ENCODE measurements around the gene PTMA.

PTMA gene

DNA sequence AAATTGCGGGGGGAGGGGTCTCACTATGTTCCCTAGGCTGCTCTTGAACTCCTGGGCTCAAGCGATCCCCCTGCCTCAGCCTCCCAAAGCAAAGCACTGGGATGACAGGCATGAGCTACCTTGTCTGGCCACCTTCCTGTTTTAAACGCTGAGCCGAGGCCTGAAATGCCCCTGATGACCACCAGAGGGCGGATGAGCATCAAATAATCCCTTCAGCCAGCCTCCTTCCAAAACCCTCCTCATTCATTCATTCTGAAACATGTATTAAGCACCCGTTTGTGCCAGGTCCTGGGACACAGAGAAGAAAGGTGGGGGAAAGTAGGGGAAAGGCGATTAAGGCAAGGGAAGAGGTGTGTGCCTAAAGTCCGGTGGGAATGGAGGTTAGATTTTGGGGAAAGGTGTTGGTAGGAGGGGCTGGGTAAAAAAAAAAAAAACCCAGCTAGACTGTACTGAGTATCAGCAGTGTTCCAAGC lies 30.7 kb upstream of the PTMA start:
- peak; percentile 83 for DNase-seq

DNA sequence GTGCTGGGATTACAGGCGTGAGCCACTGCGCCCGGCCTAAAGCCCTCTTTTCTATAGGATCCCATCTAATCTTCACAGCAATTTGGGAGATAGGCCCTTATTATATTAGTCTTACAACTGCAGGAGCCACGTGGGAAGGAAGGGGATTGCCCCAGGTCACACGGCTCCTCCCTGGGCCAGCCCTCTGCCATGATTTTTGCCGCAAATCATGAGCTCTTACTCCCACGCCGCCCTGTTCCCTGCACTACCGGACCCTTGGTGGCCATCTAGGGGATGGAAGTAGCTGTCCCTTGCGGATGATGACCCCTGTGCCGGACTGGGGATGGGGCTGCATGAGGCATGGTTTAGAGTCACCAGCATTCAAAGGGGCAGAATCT lies 28.4 kb upstream of the PTMA start:
- DNase-seq, result peak; percentile 88

DNA sequence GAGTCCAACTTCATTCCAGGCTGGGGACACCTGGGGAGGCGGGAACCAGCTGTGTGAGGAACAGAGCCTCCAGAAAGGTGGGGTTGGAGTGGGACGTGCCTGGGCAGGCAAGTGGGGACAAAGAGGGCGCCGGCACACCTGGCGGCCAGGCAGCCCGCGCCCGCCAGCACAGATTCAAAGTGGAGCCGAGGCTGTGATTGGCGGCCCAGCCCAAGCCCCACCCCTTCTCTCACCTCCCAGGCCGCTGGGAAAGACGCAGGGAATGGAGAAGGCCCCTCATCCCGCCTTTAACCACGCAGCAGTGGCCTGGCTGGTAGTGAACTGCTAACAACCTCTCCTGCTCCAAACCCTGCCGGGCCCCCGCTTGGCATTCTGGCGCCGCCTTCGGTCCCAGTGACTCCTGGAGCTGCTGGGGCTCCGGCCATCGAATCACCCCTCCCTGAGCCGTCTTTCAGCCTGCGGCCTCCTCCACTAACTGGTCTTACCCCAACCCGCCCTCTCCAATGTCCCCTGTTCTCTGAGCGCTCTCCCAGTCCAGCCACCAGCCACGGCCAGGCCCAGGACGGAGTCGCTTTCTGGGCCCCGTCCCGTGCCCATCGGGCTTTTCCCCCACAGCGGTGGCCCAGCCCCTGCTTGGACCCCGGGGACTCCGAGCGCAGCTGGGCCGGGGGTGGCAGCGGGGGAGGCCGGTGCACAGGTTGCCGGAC lies 27.9 kb upstream of the PTMA start:
- peak; percentile 95 for DNase-seq

DNA sequence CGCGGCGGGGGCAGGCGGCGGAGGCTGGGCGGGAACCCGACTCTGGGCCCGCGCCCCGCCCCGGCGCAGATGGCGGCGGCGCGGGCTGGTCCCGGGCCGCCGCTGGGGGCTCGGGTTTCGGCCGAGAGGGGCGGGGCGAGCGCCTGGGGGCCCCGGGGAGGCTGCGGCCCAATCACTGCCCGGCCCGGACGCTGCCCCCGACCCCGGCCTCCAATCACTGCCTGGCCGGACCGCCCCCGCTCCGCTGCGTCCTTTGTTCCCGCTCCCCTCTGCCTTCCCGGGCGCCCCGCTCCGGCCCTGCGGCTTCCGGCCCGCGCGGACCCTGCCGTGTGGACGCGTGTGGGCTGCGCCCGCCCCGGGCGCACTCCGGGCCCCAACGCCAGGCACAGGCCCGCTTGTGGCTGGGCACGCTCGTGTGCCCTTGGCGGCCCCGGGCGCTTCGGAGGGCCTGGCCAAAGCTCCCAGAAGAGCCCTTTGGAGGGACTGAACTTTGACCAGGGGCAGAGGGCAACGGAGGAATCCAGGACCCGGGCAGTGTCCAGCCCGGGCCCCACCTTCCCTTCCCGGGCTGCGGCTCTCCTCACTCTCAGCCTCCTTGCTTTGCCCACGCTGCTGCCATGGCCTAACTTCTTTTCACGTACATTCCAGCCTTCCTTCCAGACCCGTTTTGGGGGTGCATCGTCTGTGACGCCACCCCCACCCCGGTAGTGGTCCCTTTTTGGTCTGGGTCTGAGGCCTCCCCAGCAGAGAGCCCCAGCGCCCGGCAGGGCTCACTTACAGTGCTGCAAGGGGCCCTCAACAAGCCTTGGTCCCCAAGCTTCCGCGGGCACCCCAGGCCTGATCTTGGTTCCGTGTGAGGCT lies 27.1 kb upstream of the PTMA start:
- peak; percentile 75 for DNase-seq

DNA sequence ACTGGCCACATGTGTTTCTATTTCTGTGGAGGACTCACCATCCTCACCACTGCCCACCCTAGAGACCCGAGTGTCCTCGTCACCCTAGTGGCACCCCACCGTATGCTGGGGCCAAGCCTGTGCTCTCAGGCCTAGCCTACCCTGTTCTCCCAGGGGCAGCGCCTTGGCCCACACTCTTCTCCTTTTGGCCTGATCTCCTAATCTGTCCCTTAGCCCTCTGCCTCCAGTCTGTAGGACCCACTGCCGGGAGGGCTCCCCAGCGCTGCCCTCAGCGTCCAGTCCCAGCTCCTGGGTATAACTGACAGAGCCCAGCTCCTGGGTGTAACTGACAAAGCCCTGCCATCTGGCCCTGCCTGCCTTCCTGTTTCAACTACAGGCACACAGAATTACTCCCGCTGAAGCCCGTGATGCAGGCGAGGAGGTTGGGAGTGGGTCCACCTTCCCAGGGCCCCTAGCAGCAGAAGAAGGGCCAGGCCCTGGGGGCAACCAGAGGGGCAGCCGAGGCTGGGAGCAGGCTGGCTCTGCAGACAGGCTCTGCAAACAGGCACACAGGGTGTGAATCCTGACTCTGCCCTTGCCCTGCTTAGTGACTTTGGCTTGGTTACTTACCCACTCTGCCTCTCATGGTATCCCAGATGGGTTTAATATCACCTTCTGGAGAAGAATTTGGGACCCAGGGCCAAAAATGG lies 25.6 kb upstream of the PTMA start:
- no peak for DNase-seq

DNA sequence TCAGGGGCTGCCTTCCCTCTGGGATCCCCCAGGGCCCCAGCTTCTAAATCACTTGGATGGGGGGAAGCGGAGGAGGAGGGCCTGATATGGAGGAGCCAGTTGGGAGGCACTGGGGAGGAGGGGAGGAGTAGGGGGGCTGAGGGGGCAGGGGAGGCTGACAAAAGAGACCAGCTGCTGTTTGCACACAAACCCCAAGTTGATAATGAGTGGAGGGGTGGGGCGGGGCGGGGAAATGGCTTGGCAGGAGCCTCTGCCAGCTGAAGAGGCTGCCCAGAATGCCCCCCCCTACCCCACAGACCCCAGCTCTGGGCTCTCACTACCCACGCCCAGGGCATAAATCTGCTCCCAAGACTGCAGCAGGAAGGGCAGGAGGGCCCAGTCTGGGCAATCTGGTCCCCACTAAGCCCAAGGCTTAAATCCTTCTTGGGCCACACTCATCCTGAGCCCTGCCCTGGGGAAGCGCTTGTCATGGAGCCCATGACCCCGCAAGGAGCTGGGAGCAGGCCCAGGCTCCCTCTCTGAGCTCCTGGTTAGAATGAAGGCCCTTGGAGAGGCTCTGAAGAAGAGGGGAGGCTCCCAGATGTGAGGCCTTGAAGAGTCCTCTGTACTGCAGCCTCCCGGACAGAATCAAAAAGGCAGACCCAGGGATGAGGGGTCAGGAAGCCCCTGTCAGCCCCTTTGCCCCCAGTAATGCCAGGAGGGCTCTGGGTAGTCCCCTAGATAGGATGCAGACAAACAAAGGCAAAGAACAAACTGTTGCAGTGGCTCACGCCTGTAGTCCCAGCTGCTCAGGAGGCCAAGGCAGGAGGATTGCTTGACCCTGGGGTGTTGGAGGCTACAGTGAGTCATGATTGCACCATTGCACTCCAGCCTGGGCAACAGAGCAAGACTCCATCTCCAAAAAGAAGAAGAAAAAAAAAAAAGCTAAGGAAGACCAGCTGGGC lies 24.8 kb upstream of the PTMA start:
- peak; percentile 41 for DNase-seq

DNA sequence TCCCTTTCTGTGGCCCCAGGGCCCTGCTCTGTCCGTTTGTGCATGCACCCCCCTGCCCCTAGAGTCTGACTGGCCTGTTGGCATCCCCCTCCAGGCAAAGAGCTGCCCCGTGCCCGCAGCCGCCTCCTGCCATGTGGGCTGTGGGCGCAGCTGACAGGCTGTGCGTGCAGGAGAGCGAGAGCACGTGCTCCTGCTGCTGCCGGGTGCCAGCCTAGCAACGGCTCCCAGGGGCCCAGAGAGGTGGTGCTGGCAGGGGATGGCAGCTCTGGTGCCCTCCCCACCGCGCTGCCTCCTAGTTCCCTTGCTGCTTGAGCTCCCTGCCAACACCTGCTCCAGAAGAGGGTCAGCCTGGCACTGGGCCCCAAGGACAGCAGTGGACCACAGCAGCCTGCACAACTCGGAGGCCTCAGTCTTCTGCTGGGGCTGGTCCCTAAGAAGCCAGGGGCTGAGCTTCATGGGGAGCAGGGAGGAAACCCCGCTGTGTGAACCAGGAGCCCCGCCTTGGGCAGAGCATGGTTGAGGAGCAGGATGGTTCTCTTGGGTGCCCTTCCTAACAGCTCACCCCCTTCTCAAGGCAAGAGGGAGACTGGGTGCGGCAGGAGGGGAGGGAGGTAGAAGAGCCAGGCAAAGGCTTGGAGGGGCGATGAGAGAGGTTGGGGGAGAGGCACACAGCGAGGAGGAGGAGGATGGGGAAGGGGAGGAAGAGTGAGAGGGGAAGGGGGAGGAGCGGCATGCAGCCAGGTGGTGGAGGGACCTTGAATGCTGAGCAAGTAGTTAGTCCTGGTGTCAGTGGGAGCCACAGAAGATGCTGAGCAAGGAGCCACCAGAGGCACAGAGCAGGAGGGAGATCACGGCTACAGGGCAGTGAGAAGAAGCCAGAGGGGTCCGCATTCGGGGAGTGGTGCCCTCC lies 23.8 kb upstream of the PTMA start:
- DNase-seq, result peak; percentile 85

DNA sequence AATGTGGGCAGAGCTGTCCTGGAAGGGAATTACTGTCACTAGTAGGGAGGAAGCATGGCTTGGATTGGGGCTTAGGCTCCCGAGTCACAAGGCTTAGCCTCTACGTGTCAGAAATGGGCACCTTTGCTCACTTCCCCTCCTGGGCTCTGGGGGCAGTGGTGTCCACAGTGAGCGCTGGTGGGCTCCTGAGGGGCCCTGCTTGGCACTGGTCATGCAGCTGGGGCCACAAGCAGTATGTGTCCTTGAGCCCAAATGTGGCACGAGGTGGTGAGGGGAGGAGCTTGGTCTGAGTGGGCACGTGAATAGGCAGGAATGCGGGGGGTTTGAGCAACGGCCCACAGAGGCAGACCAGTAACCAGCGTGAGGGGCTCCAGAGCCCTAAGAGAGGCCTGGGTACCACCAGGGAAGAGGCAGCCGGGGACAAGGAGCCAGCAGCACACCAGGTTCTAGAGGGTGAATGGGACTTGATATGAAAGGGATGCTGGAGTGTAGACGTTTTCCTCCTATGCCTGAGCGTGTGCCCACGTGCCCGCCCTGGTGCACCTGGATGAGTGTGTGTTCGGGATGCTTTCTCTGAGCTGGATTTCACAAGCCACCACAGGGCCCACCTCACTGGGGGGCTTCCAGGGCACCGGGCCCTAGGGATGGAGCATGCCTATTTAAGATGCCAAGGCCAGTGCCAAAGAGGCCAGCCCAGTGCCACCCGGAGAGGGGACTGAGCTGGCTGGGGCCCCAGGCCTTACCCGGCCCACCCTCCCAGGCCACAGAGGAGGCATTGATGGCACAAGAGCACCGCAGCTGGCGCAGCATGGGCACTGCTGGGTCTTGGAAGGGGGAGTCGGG lies 22.8 kb upstream of the PTMA start:
- DNase-seq, result no peak

DNA sequence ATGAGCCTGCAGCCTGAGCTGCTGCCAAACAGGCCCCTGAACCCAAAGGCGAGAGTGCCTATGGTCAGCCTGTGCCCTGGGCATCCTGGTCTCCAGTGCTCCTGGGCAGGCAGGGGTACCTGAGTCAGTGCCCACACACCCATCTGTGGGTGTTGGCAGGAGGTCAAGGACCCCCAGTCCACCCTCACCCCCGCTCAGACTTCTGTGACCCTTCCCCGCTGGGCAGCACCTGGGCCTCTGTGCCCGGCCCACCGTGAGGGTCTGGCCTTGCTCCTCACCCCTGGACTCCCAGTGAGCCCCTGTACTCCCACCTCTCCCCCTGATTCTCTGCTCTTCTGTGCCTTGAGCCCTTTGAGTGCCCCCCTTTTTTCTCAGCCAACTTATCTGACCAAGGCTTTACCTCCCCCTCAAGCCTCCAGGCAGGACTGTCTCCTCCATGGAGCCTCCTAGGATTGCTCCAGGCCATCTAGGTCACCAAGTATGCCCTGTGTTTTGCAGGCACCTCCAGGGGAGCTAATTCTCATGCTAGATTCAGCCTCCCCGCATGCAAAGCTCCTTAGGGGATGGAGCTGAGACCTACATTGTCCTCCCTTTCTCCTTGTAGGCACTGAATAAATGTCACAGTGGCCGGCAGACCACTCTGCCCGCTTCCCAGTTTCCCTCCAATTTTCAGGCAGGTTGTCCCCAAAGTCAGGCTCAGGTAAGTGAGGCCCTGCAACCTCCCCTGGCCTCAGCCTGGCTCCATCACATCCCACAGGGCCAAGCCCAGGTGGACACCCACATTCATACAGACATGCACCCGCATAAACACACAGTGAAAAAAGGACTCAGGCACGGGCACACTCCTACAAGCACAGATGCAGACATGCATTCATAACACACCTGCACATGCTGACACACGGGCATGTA lies 21.9 kb upstream of the PTMA start:
- no peak for DNase-seq

DNA sequence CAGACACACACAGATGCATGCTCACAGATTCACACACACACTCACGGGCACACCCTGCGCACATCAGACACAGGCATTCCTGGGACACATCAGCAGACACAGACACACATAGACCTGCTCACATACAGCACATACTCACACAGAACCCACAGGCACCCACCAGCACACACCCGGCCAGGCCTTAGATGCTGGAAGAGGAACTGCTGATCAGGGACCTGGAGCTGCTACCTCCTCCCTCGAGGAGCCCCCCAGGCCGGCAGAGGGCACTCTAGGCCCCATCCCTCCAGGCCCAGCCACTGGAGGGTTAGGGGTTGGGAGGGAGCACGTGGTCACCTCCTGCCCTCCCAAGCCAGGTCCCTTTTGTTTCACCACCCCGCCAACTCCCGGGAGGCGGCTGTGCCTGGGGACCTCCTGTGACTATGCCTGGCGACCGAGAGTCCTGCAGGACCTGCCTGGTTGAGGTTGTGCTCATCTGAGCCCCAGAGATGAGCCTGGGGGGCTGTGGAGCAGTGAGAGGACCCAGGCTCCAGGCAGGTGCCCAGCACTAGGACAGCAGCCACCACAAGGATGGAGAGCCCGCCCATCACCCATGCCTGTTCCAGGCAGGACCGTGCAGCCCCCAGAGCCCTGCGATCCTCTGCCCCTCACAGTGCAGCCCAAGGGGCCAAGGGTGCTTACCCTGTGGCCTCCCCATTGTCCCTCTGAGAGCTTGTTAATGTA lies 21.0 kb upstream of the PTMA start:
- DNase-seq, result no peak

DNA sequence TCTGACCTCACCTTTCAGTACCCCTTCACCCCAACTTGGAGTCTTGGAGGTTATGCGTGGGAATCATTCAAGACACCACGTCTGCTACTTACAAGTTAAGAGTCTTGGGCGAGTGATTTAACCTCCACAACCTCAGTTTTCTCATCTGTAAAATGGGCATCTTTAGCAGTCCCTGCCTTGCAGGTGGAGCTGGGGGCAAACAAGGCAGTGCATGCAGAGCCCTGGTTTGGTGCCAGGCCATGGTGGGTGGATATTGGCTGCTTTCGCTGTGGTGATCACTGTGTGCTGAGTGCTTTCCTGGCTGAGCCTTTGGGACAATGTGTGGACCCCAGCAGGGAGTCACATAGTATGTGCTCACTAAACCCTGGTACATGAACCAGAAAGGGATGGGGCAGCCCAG lies 20.4 kb upstream of the PTMA start:
- DNase-seq, result no peak

DNA sequence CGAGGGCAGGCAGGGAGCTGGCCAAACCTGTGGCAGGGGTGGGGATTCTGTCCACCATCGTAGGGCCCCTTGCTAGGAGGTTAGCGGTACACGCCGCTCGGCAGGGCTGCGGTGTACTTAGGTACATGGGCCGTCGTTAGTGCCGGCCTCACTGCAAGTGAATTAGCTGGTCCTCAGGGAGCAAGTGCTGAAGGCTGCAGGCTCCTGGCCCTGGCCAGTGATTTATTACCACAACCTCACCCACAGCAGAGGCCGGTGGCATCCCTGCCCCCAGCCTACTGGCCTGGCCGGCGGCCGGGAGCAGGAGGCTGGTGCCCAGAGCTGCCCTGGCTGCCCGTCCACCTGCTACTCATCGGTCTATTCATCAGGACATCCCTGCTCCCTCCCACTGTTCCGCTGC lies 19.6 kb upstream of the PTMA start:
- no peak for DNase-seq

DNA sequence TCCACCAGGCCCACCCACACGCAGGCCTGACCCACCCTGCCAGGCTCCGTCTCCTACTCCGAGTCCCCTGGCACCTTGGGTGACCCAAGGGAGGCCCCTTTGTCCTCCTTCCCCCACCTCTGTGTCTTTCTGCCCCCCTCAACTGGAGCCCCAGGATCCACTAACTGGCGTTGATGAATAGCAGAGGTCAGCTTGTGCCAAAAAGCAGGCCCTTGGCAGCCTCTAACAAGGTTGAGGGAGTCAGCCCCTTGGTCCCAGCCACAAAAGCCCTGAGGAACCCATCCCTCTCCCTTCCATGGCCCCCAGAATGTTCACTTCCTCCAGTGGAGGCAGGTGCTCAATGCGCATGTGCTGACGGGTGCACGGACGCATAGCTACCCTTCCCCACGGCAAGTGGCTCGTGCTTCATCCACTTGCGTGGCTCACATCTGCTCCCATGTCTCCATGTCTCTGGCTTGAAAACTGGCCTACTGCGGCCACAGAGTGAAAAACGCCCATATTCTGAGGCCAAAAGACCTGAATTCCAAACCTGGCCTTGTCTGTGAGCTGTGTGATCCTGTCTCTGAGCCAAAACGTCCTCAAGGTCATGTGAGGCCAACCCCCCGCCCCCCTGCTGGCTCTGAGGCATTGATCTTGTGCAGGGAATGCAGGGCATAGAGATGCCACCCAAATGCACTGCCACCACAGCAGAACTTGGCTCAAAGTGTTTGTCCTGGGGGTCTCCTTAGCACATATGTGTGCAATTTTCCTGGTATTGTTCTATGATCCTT lies 19.0 kb upstream of the PTMA start:
- DNase-seq, result no peak

DNA sequence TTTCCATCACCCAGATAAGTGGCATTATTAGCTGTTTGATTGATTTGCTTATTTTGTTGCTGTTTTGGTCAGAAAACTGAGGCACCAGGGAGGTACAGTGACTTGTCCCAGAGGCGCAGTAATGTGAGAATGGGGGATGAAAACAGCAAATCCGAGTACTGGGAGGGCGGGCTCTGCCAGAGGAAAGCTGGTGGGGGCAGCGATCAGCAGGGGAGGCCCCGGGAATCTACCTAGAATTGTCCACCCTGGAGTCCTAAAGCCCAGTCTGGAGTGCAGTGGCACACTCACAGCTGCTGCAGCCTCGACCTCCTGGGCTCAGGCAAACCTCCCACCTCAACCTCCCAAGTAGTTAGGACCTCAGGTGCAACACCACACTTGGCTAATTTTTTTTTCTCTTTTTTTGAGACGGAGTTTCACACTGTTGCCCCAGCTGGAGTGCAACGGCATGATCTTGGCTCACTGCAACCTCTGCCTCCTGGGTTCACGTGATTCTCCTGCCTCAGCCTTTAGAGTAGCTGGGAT lies 17.0 kb upstream of the PTMA start:
- no peak for DNase-seq

DNA sequence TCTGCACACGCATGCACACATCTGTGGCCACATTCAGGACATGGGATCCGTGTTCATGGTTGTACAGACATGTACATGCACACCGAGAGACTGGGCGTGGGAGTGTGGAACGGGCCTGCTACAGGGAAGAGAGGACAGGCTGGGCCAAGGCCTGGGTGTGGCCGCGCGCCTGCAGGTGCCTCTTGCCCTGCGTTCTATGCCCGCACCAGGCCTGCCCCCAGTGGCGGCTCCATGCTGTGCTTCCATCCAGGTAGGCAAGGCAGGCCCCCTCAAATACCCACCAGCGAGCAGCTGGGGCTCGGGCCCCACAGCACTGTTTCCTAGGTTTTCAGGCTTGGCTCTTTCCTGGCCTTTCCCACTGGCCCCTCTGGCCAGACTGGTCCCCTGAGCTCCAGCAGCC lies 15.5 kb upstream of the PTMA start:
- no peak for DNase-seq

DNA sequence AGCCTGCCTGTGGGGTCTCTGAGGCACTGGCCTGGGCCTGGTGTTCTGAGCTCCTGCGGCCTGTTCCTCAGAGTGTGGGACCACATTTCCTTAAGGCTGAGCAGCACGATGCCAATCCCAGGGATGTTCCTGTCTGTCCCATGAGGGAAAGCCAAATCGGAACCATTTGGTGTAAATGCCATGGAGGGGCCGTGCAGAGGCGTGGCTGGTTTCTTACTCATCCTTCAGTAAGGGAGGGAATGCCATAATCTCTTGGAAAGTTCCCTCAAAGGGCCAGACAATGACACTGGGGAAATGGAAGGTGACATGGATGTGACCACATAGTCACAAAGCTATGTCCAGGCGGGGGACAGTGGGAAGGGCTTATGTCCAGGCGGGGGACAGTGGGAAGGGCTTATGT lies 14.4 kb upstream of the PTMA start:
- no peak for DNase-seq

DNA sequence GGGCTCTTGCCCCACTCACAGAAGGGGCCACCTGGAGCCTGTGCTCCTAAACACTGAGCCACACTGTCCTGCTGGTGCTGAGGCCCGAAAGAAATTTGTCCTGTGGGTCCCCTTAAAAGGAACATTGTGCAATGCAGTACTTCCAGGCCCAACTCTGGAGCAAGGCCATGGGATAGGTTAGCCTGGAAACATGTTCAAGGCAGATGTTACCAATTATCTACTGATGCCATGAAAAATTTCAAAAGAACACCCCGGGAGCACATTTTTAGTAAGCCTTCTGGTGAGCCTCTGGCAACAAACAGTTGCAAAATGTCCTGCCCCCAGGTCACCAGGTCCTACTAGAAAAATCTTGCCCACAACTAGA lies 12.3 kb upstream of the PTMA start:
- no peak for DNase-seq

DNA sequence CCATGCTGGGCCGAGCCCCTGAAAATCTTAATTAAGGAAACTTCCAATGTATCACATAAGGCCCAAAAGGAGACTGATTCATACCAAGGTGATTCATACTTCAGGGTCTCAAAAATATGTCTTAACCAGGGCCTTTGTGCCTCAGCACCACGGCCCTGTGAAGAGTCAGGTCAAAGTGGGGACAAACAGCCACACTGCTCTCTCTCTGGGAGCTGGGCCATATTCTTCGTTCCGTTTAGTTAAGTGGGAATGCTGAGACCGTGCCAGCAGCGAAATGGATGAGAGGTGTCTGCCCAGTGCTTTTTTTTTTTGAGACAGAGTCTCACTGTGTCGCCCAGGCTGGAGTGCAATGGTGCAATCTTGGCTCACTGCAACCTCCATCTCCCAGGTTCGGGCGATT lies 9.3 kb upstream of the PTMA start:
- no peak for DNase-seq
